ENCODE results near the gene RPL22L1.
"Not testable (repeated sequence)": the region's sequence is repeated elsewhere in the genome, so short reads cannot be mapped to it uniquely, and the experiment has no call there.

RPL22L1 gene

GRCh38 chr3:170869645-170870593 lies at the start of gene RPL22L1:
TSS of gene RPL22L1 (minus strand) at chr3:170870195. CDS start at chr3:170870167, 28 bp downstream.
- DNase-seq: no peak

GRCh38 chr3:170918715-170919114 lies 48.7 kb upstream of the RPL22L1 start:
- DNase-seq: no peak

GRCh38 chr3:170914690-170915089 lies 44.7 kb upstream of the RPL22L1 start:
- no peak for DNase-seq

- DNase-seq: no peak
Observed at GRCh38 chr3:170914212-170914611, 44.2 kb upstream of the RPL22L1 start.

GRCh38 chr3:170911051-170911450 lies 41.1 kb upstream of the RPL22L1 start:
- no peak for DNase-seq

- DNase-seq: no peak
Observed at GRCh38 chr3:170910542-170910941, 40.5 kb upstream of the RPL22L1 start.

- DNase-seq: no peak
Observed at GRCh38 chr3:170909129-170909903, 39.3 kb upstream of the RPL22L1 start.

GRCh38 chr3:170908235-170909116 lies 38.5 kb upstream of the RPL22L1 start, which contains the start of gene EIF5A2:
TSS of gene EIF5A2 (minus strand) at chr3:170908637. CDS start at chr3:170907806, 831 bp downstream.
- peak; percentile 74 to 82 for DNase-seq

GRCh38 chr3:170907637-170908234 lies 37.7 kb upstream of the RPL22L1 start:
- no peak for DNase-seq

GRCh38 chr3:170905862-170906261 lies 35.9 kb upstream of the RPL22L1 start:
- no peak for DNase-seq

- no peak for DNase-seq
Observed at GRCh38 chr3:170903123-170903522, 33.1 kb upstream of the RPL22L1 start.

GRCh38 chr3:170899455-170899854 lies 29.5 kb upstream of the RPL22L1 start:
- DNase-seq: no peak

- no peak for DNase-seq
Observed at GRCh38 chr3:170897978-170898377, 28.0 kb upstream of the RPL22L1 start.

- DNase-seq: not testable (repeated sequence)
Observed at GRCh38 chr3:170897199-170897598, 27.2 kb upstream of the RPL22L1 start.

- no peak for DNase-seq
Observed at GRCh38 chr3:170896781-170897180, 26.8 kb upstream of the RPL22L1 start.

- not testable (repeated sequence) for DNase-seq
Observed at GRCh38 chr3:170896333-170896732, 26.3 kb upstream of the RPL22L1 start.

GRCh38 chr3:170893895-170894294 lies 23.9 kb upstream of the RPL22L1 start:
- no peak for DNase-seq

- no peak for DNase-seq
Observed at GRCh38 chr3:170889630-170890029, 19.6 kb upstream of the RPL22L1 start.

- no peak for DNase-seq
Observed at GRCh38 chr3:170889132-170889531, 19.1 kb upstream of the RPL22L1 start.

- DNase-seq: not testable (repeated sequence)
Observed at GRCh38 chr3:170884109-170884930, 14.3 kb upstream of the RPL22L1 start.

GRCh38 chr3:170878688-170879087 lies 8.7 kb upstream of the RPL22L1 start:
- DNase-seq: not testable (repeated sequence)

Data from hippocampal formation (tissue), 2 donors.